BE2C (cell line): ENCODE results near the gene SLC35F3.
"Not testable (repeated sequence)": the region's sequence is repeated elsewhere in the genome, so short reads cannot be mapped to it uniquely, and the experiment has no call there.

Experiments
- DNase-seq: peaks from one replicate; pipeline ENCODE4 v3.0.0-alpha.2; 2020
- H3K27me3 ChIP-seq: fragments of 250-450 bp; sonication (Bioruptor Pico); 2 replicates; pipeline ENCODE4 v1.5.1; 2020; ENCODE audit warnings: mild to moderate bottlenecking
- H3K36me3 ChIP-seq: fragments of 250-450 bp; sonication (Bioruptor Pico); 2 replicates; pipeline ENCODE4 v1.5.1; 2020; ENCODE audit warnings: mild to moderate bottlenecking
- H3K4me1 ChIP-seq: fragments of 250-450 bp; sonication (Bioruptor Pico); 2 replicates; pipeline ENCODE4 v1.5.1; 2020
- H3K4me3 ChIP-seq: 2 replicates; pipeline ENCODE4 v1.5.1; 2011; ENCODE audit warnings: low read depth, low read length
- H3K9me3 ChIP-seq: fragments of 250-450 bp; sonication (Bioruptor Pico); 2 replicates; pipeline ENCODE4 v1.5.1; 2020
- TF ChIP-seq, protein P1 (sequence below): IDR thresholded peaks from 2 replicates; pipeline ENCODE4 v1.5.1; 2012; ENCODE audit warnings: mild to moderate bottlenecking, low read depth, low read length

SLC35F3 gene

GRCh38 chr1:234246638-234247116, 342.2 kb downstream of the SLC35F3 start:
- DNase-seq, result no peak
- Histone ChIP-seq H3K27me3 (peaks cover 4% of the 10 kb centered on the region), H3K36me3 (no peaks in the 10 kb centered on the region), H3K4me3 (no peak overlapping the region), H3K9me3 (no peaks in the 10 kb centered on the region), H3K4me1 (no peaks in the 10 kb centered on the region)
- TF ChIP-seq, protein P1, sequence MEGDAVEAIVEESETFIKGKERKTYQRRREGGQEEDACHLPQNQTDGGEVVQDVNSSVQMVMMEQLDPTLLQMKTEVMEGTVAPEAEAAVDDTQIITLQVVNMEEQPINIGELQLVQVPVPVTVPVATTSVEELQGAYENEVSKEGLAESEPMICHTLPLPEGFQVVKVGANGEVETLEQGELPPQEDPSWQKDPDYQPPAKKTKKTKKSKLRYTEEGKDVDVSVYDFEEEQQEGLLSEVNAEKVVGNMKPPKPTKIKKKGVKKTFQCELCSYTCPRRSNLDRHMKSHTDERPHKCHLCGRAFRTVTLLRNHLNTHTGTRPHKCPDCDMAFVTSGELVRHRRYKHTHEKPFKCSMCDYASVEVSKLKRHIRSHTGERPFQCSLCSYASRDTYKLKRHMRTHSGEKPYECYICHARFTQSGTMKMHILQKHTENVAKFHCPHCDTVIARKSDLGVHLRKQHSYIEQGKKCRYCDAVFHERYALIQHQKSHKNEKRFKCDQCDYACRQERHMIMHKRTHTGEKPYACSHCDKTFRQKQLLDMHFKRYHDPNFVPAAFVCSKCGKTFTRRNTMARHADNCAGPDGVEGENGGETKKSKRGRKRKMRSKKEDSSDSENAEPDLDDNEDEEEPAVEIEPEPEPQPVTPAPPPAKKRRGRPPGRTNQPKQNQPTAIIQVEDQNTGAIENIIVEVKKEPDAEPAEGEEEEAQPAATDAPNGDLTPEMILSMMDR, result no peak

DNA sequence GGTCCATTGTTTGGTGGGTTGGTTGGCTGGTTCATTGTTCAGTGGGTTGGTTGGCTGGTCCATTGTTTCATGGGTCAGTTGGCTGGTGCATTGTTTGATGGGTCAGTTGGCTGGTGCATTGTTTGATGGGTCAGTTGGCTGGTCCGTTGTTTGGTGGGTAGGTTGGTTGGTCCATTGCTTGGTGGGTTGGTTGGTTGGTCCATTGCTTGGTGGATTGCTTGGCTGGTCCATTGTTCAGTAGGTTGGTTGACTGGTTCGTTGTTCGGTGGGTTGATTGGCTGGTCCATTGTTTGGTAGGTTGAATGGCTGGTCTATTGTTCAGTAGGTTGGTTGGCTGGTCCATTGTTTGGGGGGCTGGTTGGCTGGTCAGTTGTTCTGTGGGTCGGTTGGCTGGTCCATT, 343.3 kb downstream of the SLC35F3 start:
- H3K9me3 ChIP-seq, H3K27me3 ChIP-seq, DNase-seq, H3K4me3 ChIP-seq, H3K36me3 ChIP-seq, H3K4me1 ChIP-seq: not testable (repeated sequence)

GRCh38 chr1:234250747-234251146, 346.3 kb downstream of the SLC35F3 start:
- Histone ChIP-seq H3K9me3 (no peaks in the 10 kb centered on the region), H3K36me3 (no peaks in the 10 kb centered on the region), H3K4me1 (no peaks in the 10 kb centered on the region), H3K4me3 (no peak overlapping the region), H3K27me3 (no peaks in the 10 kb centered on the region)
- no peak for DNase-seq
- TF ChIP-seq, protein P1, result no peak

GRCh38 chr1:234253732-234254131, 349.3 kb downstream of the SLC35F3 start:
- Histone ChIP-seq H3K36me3 (no peaks in the 10 kb centered on the region), H3K9me3 (no peaks in the 10 kb centered on the region; the same call in 1 of the 2 replicates), H3K27me3 (no peaks in the 10 kb centered on the region), H3K4me1 (no peaks in the 10 kb centered on the region), H3K4me3 (no peak overlapping the region)
- DNase-seq, result no peak
- TF ChIP-seq, protein P1, result no peak

DNA sequence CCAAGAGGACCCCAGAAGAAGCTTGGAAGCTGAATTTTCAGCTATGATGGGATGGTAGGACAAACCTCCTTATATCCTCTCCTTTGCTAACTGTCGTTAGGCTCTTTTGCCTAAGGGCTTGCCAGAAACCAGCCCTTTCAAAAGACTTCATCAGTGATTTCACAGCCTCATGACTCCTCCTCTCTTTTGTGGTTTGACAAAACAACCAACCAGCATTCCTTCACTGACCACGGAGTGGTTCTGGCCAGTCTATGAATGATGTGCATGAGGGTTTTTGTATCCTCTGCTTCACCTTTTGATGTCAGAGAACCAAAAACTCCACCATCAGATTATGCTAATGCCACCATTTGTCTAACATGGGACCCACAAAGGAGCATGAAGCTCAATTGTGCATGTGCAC, 351.9 kb downstream of the SLC35F3 start:
- Histone ChIP-seq H3K27me3 (peaks cover 10% of the 10 kb centered on the region), H3K4me1 (no peaks in the 10 kb centered on the region), H3K36me3 (no peaks in the 10 kb centered on the region), H3K4me3 (no peak overlapping the region), H3K9me3 (no peaks in the 10 kb centered on the region; the same call in 1 of the 2 replicates)
- TF ChIP-seq, protein P1, result no peak
- no peak for DNase-seq

DNA sequence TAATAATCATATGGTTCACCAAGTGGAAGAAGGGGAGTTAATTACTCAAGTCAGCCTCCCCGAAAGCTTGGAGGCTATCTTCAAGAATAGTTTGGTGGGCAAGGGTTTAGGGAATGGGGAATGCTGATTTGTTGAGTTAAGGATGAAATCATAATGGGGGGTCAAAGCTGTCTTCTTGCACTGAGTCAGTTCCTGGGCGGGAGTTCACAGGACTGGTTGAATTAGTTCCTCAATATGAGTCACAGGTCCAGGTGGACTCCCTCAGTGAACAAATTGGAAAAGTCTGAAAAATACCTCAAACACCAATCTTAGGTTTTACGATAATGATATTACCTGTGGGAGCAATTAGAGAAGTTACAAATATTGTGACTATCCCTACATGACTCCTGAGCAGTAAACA, 353.6 kb downstream of the SLC35F3 start:
- H3K27me3 ChIP-seq, result peaks cover 18% of the 10 kb centered on the region
- H3K4me3 ChIP-seq, result no peak overlapping the region
- H3K9me3 ChIP-seq, result no peaks in the 10 kb centered on the region; the same call in 1 of the 2 replicates
- no peaks in the 10 kb centered on the region for H3K36me3 ChIP-seq
- H3K4me1 ChIP-seq, result no peaks in the 10 kb centered on the region
- TF ChIP-seq, protein P1, result no peak
- DNase-seq, result no peak

- H3K9me3 ChIP-seq, result no peaks in the 10 kb centered on the region; the same call in 1 of the 2 replicates
- no peak overlapping the region for H3K4me3 ChIP-seq
- DNase-seq, result no peak
Observed at GRCh38 chr1:234260578-234260977, 356.1 kb downstream of the SLC35F3 start.

More at GRCh38 chr1:234260578-234260977, 356.1 kb downstream of the SLC35F3 start:
- no peaks in the 10 kb centered on the region for H3K36me3 ChIP-seq
- TF ChIP-seq, protein P1, result no peak
- no peaks in the 10 kb centered on the region for H3K4me1 ChIP-seq
- peaks cover 18% of the 10 kb centered on the region for H3K27me3 ChIP-seq
